ENCODE measurements around the gene NUP85.
"Not testable (repeated sequence)": the region's sequence is repeated elsewhere in the genome, so short reads cannot be mapped to it uniquely, and the experiment has no call there.

The NUP85 gene

GRCh38 chr17:75262112-75262606 lies 56.7 kb downstream of the NUP85 start:
- peak overlapping the region; percentile 99 for H3K4me3 ChIP-seq (ENCODE audit: low read length)
- no peak for DNase-seq (ENCODE audit: low read depth, low spot score)

- H3K4me3 ChIP-seq (ENCODE audit: low read length), result peak overlapping the region; percentile 99
- DNase-seq (ENCODE audit: low read depth, low spot score), result no peak
Observed at GRCh38 chr17:75263055-75263454, 57.6 kb downstream of the NUP85 start.

GRCh38 chr17:75265614-75266315 lies 60.3 kb downstream of the NUP85 start:
- no peak for DNase-seq (ENCODE audit: low read depth, low spot score)
- no peak overlapping the region for H3K4me3 ChIP-seq (ENCODE audit: low read length)

- no peak overlapping the region for H3K4me3 ChIP-seq (ENCODE audit: low read length)
- no peak for DNase-seq (ENCODE audit: low read depth, low spot score)
Observed at GRCh38 chr17:75266316-75267152, 61.1 kb downstream of the NUP85 start.

GRCh38 chr17:75267153-75267410 lies 61.6 kb downstream of the NUP85 start:
- no peak overlapping the region for H3K4me3 ChIP-seq (ENCODE audit: low read length)
- DNase-seq (ENCODE audit: low read depth, low spot score), result no peak

- no peak overlapping the region for H3K4me3 ChIP-seq (ENCODE audit: low read length)
- no peak for DNase-seq (ENCODE audit: low read depth, low spot score)
Observed at GRCh38 chr17:75267411-75268232, 62.1 kb downstream of the NUP85 start.

GRCh38 chr17:75269844-75270217 lies 64.4 kb downstream of the NUP85 start:
- DNase-seq (ENCODE audit: low read depth, low spot score), result no peak
- H3K4me3 ChIP-seq (ENCODE audit: low read length), result peak overlapping the region; percentile 87

GRCh38 chr17:75270218-75270965 lies 64.9 kb downstream of the NUP85 start:
- DNase-seq (ENCODE audit: low read depth, low spot score), result no peak
- H3K4me3 ChIP-seq (ENCODE audit: low read length), result peak overlapping the region; percentile 87

- H3K4me3 ChIP-seq (ENCODE audit: low read length), result peak within 1 kb of the TSS; percentile 87
- no peak for DNase-seq (ENCODE audit: low read depth, low spot score)
Observed at GRCh38 chr17:75270966-75271232, 65.4 kb downstream of the NUP85 start, which contains the start of gene MIF4GD. TSS of gene MIF4GD (minus strand) at chr17:75271231. CDS start at chr17:75270195, 1,036 bp downstream.

GRCh38 chr17:75271233-75271954 lies 65.9 kb downstream of the NUP85 start:
- peak overlapping the region; percentile 81 for H3K4me3 ChIP-seq (ENCODE audit: low read length)
- peak; percentile 69 for DNase-seq (ENCODE audit: low read depth, low spot score)

- DNase-seq (ENCODE audit: low read depth, low spot score), result no peak
- peak overlapping the region; percentile 81 for H3K4me3 ChIP-seq (ENCODE audit: low read length)
Observed at GRCh38 chr17:75271955-75272847, 66.7 kb downstream of the NUP85 start.

GRCh38 chr17:75272848-75273184 lies 67.3 kb downstream of the NUP85 start:
- no peak overlapping the region for H3K4me3 ChIP-seq (ENCODE audit: low read length)
- DNase-seq (ENCODE audit: low read depth, low spot score), result no peak

GRCh38 chr17:75273977-75274708 lies 68.7 kb downstream of the NUP85 start:
- H3K4me3 ChIP-seq (ENCODE audit: low read length), result no peak overlapping the region
- no peak for DNase-seq (ENCODE audit: low read depth, low spot score)

- DNase-seq (ENCODE audit: low read depth, low spot score), result no peak
- no peak overlapping the region for H3K4me3 ChIP-seq (ENCODE audit: low read length)
Observed at GRCh38 chr17:75277664-75278071, 72.2 kb downstream of the NUP85 start.

GRCh38 chr17:75280189-75280588 lies 74.7 kb downstream of the NUP85 start:
- DNase-seq (ENCODE audit: low read depth, low spot score); H3K4me3 ChIP-seq (ENCODE audit: low read length): not testable (repeated sequence)

GRCh38 chr17:75285123-75285522 lies 79.6 kb downstream of the NUP85 start:
- no peak overlapping the region for H3K4me3 ChIP-seq (ENCODE audit: low read length)
- no peak for DNase-seq (ENCODE audit: low read depth, low spot score)
